HepG2 (cell line): Measurements from ENCODE around the gene BBS9. TPM values are rescaled to one million over a fixed set of nuclear protein-coding genes. Genes with fewer than 3 reads are reported as not detected.
"Not testable (repeated sequence)": the region's sequence is repeated elsewhere in the genome, so short reads cannot be mapped to it uniquely, and the experiment has no call there.

Source experiments
- ATAC-seq: fragments of 200-7000 bp; cut with Tn5 transposase; 3 replicates; pipeline ENCODE4 v1.9.1; 2020; ENCODE audit warnings: mild to moderate bottlenecking, moderate library complexity
- BruUV-seq: library from RNA; stranded (reverse); fragments of 400-500 nt; replicated peaks from 2 replicates; lab custom pipeline; 2021; lab: Mats Ljungman, UMichigan
- CTCF ChIA-PET: fragments of 300-600 bp; formaldehyde crosslinking; extraction: SDS; loops from one replicate; lab custom pipeline; 2021; ENCODE audit warnings: low total read pairs, inconsistent platforms, low intra/inter-chr PET ratio; lab: Yijun Ruan, JAX
- POLR2A ChIA-PET: fragments of 350-600 bp; sonication (Branson Sonifier 250); formaldehyde crosslinking; loops from one replicate; lab custom pipeline; 2020; ENCODE audit warnings: antibody characterized with exemption, inconsistent platforms; lab: Yijun Ruan, JAX
- DNase-seq: peaks from one replicate; pipeline ENCODE4 v3.0.0-alpha.2; 2015; ENCODE audit warnings: low spot score
- FAIRE-seq: peaks from 3 replicates; lab custom pipeline; 2011; peaks lifted over from hg19 to GRCh38; lab: Jason Lieb, UNC
- H2AFZ ChIP-seq: one replicate; pipeline ENCODE4 v1.6.1; 2011; ENCODE audit warnings: low read length, inconsistent platforms
- H3K27ac ChIP-seq: fragments of 300-600 bp; 3 replicates; pipeline ENCODE4 v1.8.0; 2011; ENCODE audit warnings: mixed run types, mild to moderate bottlenecking, mixed read lengths, low read length, inconsistent platforms; ENCODE audit not compliant: insufficient read depth; ENCODE audit errors: extremely low read length
- H3K27me3 ChIP-seq, 2 experiments: fragments of 200-600 bp in 1 of 2; 2 replicates in 1 of 2; 3 replicates in 1 of 2; pipeline versions ENCODE4 v1.6.0 to v1.8.0; 2011; ENCODE audit warnings: low read length in 2 of 2, mild to moderate bottlenecking in 2 of 2, moderate library complexity in 2 of 2, inconsistent platforms in 1 of 2; ENCODE audit not compliant: insufficient read depth in 2 of 2, control insufficient read depth in 1 of 2
- H3K36me3 ChIP-seq, 2 experiments: fragments of 200-600 bp in 1 of 2; replicated peaks in 1 of 2; 2 replicates in 1 of 2; 3 replicates in 1 of 2; pipeline versions ENCODE4 v1.5.1 to v1.8.0; 2011; ENCODE audit warnings: low read length in 2 of 2, inconsistent platforms in 1 of 2; ENCODE audit not compliant: insufficient read depth in 2 of 2, control insufficient read depth in 1 of 2
- H3K4me1 ChIP-seq: 2 replicates; pipeline ENCODE4 v1.5.1; 2012; ENCODE audit warnings: low read length, inconsistent platforms; ENCODE audit not compliant: insufficient read depth
- H3K4me2 ChIP-seq: 2 replicates; pipeline ENCODE4 v1.6.0; 2011; ENCODE audit warnings: low read depth, low read length, inconsistent platforms
- H3K4me3 ChIP-seq, 3 experiments: fragments of 200-600 bp in 1 of 3; sonication (generic), shearing (Covaris generic) in 1 of 3; replicated peaks in 1 of 3; 2 replicates each; pipeline ENCODE4 v1.5.1; 2011 to 2016; ENCODE audit warnings: low read length in 3 of 3, inconsistent platforms in 2 of 3, low read depth in 2 of 3, mild to moderate bottlenecking in 2 of 3, control low read depth in 1 of 3, mixed read lengths in 1 of 3; ENCODE audit not compliant: insufficient read depth in 1 of 3
- H3K79me2 ChIP-seq: one replicate; pipeline ENCODE4 v1.6.1; 2011; ENCODE audit warnings: low read length, inconsistent platforms; ENCODE audit not compliant: insufficient read depth
- H3K9ac ChIP-seq: 2 replicates; pipeline ENCODE4 v1.6.0; 2011; ENCODE audit warnings: mild to moderate bottlenecking, low read depth, low read length, inconsistent platforms; ENCODE audit not compliant: insufficient read depth
- H3K9me3 ChIP-seq: 2 replicates; pipeline ENCODE4 v1.5.1; 2012; ENCODE audit warnings: mild to moderate bottlenecking, low read length
- H4K20me1 ChIP-seq: 2 replicates; pipeline ENCODE4 v1.6.0; 2011; ENCODE audit warnings: inconsistent platforms, mild to moderate bottlenecking, low read length, moderate library complexity; ENCODE audit not compliant: insufficient read depth
- DNMT1 ChIP-seq: sonication (generic); formaldehyde crosslinking; IDR thresholded peaks from 2 replicates; pipeline ENCODE4 v1.5.1; 2020; ENCODE audit warnings: mild to moderate bottlenecking, missing genetic modification reagents
- DPF2 ChIP-seq: sonication (generic); formaldehyde crosslinking; IDR thresholded peaks from 2 replicates; pipeline ENCODE4 v1.4.0; 2020; ENCODE audit warnings: mild to moderate bottlenecking, low read depth, missing genetic modification reagents, borderline replicate concordance
- ETV6 ChIP-seq: sonication (generic); formaldehyde crosslinking; conservative IDR thresholded peaks from 2 replicates; pipeline ENCODE4 v1.4.0; 2020; ENCODE audit warnings: missing genetic modification reagents
- HDAC6 ChIP-seq: fragments of 200-600 bp; sonication (generic); IDR thresholded peaks from 2 replicates; pipeline ENCODE4 v1.7.0; 2017; ENCODE audit warnings: mild to moderate bottlenecking, antibody characterized with exemption, low read length, low read depth
- NR2F1 ChIP-seq, 2 experiments: fragments of 450-650 bp in 1 of 2; formaldehyde crosslinking in 1 of 2; IDR thresholded peaks; 2 replicates each; pipeline versions ENCODE4 v1.5.0 to v1.6.1; 2016 to 2020; ENCODE audit warnings: mild to moderate bottlenecking in 1 of 2, missing compliant biosample characterization in 1 of 2, missing genetic modification reagents in 1 of 2, moderate library complexity in 1 of 2
- ZNF143 ChIP-seq: sonication (generic); formaldehyde crosslinking; IDR thresholded peaks from 2 replicates; pipeline ENCODE4 v1.4.0; 2020; ENCODE audit warnings: missing genetic modification reagents
- ZNF598 ChIP-seq: sonication (generic); formaldehyde crosslinking; IDR thresholded peaks from 2 replicates; pipeline ENCODE4 v1.5.1; 2020; ENCODE audit warnings: mild to moderate bottlenecking, missing genetic modification reagents, borderline replicate concordance
- ZNF713 ChIP-seq: sonication (generic); formaldehyde crosslinking; IDR thresholded peaks from 2 replicates; pipeline ENCODE4 v1.4.0; 2020; ENCODE audit warnings: mild to moderate bottlenecking, missing genetic modification reagents
- ZSCAN12 ChIP-seq: sonication (generic); formaldehyde crosslinking; IDR thresholded peaks from 2 replicates; pipeline ENCODE4 v1.9.0; 2021; ENCODE audit warnings: mild to moderate bottlenecking, missing genetic modification reagents
- WGBS: methylation state at CpG from one replicate; pipeline ENCODE4 v1.1.6; 2017; ENCODE audit warnings: low lambda C conversion rate; 5-methylcytosine and 5-hydroxymethylcytosine counted together
- in situ Hi-C: cut with HindIII; loops from 2 replicates; pipeline ENCODE4 v1.10.0; 2017; ENCODE audit warnings: low pct_unique_long_range_greater_than_20kb; ENCODE audit not compliant: extremely low pct_ligation_motif_present
- intact Hi-C: fragments of 100-400 bp; cut with micrococcal nuclease; formaldehyde crosslinking; loops from one replicate; pipeline ENCODE4 v1.10.0; 2022; ENCODE audit not compliant: unreplicated experiment
- polyA plus RNA-seq, 8 experiments: library from polyadenylated mRNA; depleted of rRNA in 3 of 8; stranded (reverse) in 7 of 8; unstranded in 1 of 8; fragments of >200 nt; fragmentation: Illumina TruSeq in 4 of 8; extraction: Trizol in 4 of 8; gene quantifications; 2 replicates each; pipeline versions ENCODE4 v1.2.1 to v1.2.3, GENCODE V29; 2011 to 2016; ENCODE audit warnings: low read depth in 4 of 8, missing spikeins in 1 of 8, mixed read lengths in 1 of 8; ENCODE audit not compliant: insufficient read depth in 1 of 8
- total RNA-seq, 5 experiments: library from RNA; depleted of rRNA; stranded (reverse); fragments of >200 nt; fragmentation: Illumina TruSeq; extraction: Trizol; gene quantifications; 2 replicates each; pipeline ENCODE4 v1.2.3, GENCODE V29; 2016; ENCODE audit warnings: low read depth in 1 of 5
- TF ChIP-seq, protein P1 (sequence below): sonication (generic); formaldehyde crosslinking; IDR thresholded peaks from 2 replicates; pipeline ENCODE4 v1.8.0; 2022; ENCODE audit warnings: mild to moderate bottlenecking, missing genetic modification reagents; ENCODE audit not compliant: insufficient replicate concordance

The BBS9 gene
- total and polyA plus RNA-seq, 2 of the 13 experiments (the other 11 are each of a cell fraction or from before 2014, with no cell fraction given), result 5.1 to 7.8 TPM

DNA sequence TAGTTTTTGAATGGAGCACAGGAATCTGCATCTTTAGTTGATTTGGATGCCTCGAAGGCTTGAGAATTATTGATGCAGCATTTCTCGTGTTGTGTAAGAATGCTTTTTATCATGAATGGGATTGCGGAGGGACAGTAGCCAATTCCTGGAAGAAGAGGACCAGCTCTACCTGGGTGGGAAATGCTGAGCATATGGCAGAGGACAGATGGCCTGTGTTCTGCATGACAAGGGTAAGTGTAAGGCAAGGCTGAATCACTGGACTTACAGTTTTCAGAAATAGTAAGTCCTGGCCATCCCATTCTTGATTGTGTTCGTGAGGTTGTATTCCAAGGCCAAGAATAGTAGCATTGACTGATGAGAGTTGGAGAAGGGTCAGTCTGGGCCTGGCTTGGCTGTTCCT lies 36.1 kb upstream of the BBS9 start:
- ATAC-seq, result no peak

DNA sequence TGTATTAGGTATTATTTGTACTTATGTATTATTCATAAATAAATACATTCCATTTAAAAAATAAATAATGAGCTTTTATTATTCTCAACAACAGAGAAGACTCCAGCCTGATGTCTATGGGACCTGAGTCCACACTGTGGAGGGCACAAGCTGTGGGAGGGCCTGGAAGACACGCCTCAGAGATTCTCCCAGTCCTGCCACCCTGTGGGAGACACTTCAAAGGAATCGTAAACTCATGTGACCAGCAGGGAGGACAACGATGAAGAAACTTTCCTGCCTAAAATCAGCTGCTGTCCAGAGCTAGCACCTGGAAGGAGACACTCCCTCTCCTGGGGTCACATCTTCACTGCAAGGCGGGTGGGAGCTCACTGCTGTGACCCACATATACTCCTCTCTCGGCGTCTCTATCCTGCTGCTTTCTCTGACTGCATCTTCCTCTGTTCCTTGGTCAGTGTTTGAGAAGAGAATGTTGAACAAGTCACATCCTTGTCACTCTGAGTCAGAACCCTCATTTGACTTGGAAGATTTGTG lies 34.6 kb upstream of the BBS9 start:
- peaks cover 12 to 50% of the 10 kb centered on the region in 2 experiments for H3K36me3 ChIP-seq
- BruUV-seq, H3K79me2 ChIP-seq, H3K9me3 ChIP-seq, in situ Hi-C loops, POLR2A ChIA-PET, H3K27ac ChIP-seq, DNase-seq, intact Hi-C loops, H3K4me1 ChIP-seq, CTCF ChIA-PET, H3K4me3 ChIP-seq, H3K27me3 ChIP-seq, H3K4me2 ChIP-seq, H3K9ac ChIP-seq, H2AFZ ChIP-seq, H4K20me1 ChIP-seq: not testable (repeated sequence)
- FAIRE-seq (peak; percentile 12), ATAC-seq (peak; percentile 41)
- WGBS, result 81% methylated on average over 3 of the region's 6 CpGs

More for the DNA sequence above, 36.1 kb upstream of the BBS9 start:
- Histone ChIP-seq H3K9ac (no peak overlapping the region), H3K4me1 (no peaks in the 10 kb centered on the region), H3K36me3 (peaks cover 7 to 36% of the 10 kb centered on the region in 2 experiments; a peak in 4 of 5 replicates), H3K27me3 (no peaks in the 10 kb centered on the region), H3K4me2 (no peak overlapping the region), H3K9me3 (no peaks in the 10 kb centered on the region), H4K20me1 (no peaks in the 10 kb centered on the region), H3K4me3 (no peak overlapping the region), H2AFZ (no peak overlapping the region), H3K79me2 (no peaks in the 10 kb centered on the region), H3K27ac (no peak overlapping the region)
- WGBS, result 93% methylated on average over 4 of the region's 4 CpGs
- FAIRE-seq (no peak), DNase-seq (no peak)
- BruUV-seq, result no TSS peak
- in situ Hi-C loops (no loop called here), intact Hi-C loops (no loop called here)
- POLR2A ChIA-PET, result no interaction called here
- CTCF ChIA-PET, result no interaction called here
- TF ChIP-seq ETV6 (CRISPR knock-in tag) (no peak), HDAC6 (no peak), DNMT1 (CRISPR knock-in tag) (no peak), ZSCAN12 (CRISPR knock-in tag) (no peak), ZNF713 (no peak), NR2F1 (CRISPR knock-in tag; IDR thresholded peaks at IDR 0.05) (no peak), DPF2 (CRISPR knock-in tag) (no peak), ZNF598 (CRISPR knock-in tag) (no peak), ZNF143 (CRISPR knock-in tag) (no peak)
- TF ChIP-seq, protein P1, sequence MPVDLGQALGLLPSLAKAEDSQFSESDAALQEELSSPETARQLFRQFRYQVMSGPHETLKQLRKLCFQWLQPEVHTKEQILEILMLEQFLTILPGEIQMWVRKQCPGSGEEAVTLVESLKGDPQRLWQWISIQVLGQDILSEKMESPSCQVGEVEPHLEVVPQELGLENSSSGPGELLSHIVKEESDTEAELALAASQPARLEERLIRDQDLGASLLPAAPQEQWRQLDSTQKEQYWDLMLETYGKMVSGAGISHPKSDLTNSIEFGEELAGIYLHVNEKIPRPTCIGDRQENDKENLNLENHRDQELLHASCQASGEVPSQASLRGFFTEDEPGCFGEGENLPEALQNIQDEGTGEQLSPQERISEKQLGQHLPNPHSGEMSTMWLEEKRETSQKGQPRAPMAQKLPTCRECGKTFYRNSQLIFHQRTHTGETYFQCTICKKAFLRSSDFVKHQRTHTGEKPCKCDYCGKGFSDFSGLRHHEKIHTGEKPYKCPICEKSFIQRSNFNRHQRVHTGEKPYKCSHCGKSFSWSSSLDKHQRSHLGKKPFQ (CRISPR knock-in tag), result no peak
